ENCODE data around the gene PPM1N. TPM values are rescaled to one million over a fixed set of nuclear protein-coding genes. Genes with fewer than 3 reads are reported as not detected.

PPM1N gene
- total RNA-seq, 1 donor from 2014 or later = 1.8 TPM

- no peaks in the 10 kb centered on the region for H3K27me3 ChIP-seq (ENCODE audit: low read depth)
- TF ChIP-seq, protein P1, sequence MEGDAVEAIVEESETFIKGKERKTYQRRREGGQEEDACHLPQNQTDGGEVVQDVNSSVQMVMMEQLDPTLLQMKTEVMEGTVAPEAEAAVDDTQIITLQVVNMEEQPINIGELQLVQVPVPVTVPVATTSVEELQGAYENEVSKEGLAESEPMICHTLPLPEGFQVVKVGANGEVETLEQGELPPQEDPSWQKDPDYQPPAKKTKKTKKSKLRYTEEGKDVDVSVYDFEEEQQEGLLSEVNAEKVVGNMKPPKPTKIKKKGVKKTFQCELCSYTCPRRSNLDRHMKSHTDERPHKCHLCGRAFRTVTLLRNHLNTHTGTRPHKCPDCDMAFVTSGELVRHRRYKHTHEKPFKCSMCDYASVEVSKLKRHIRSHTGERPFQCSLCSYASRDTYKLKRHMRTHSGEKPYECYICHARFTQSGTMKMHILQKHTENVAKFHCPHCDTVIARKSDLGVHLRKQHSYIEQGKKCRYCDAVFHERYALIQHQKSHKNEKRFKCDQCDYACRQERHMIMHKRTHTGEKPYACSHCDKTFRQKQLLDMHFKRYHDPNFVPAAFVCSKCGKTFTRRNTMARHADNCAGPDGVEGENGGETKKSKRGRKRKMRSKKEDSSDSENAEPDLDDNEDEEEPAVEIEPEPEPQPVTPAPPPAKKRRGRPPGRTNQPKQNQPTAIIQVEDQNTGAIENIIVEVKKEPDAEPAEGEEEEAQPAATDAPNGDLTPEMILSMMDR (IDR thresholded peaks at IDR 0.05) = no peak
- ATAC-seq = no peak
- peaks cover 6% of the 10 kb centered on the region for H3K36me3 ChIP-seq
- intact Hi-C loops (cut with DNase I) = no loop called here
- no peak for DNase-seq
- H3K4me3 ChIP-seq = no peak overlapping the region
- H3K27ac ChIP-seq = no peak overlapping the region
- no peaks in the 10 kb centered on the region for H3K9me3 ChIP-seq
- peaks cover 48% of the 10 kb centered on the region for H3K4me1 ChIP-seq
These were observed 12.8 kb downstream of the PPM1N start for GRCh38 chr19:45511074-45511473.

DNA sequence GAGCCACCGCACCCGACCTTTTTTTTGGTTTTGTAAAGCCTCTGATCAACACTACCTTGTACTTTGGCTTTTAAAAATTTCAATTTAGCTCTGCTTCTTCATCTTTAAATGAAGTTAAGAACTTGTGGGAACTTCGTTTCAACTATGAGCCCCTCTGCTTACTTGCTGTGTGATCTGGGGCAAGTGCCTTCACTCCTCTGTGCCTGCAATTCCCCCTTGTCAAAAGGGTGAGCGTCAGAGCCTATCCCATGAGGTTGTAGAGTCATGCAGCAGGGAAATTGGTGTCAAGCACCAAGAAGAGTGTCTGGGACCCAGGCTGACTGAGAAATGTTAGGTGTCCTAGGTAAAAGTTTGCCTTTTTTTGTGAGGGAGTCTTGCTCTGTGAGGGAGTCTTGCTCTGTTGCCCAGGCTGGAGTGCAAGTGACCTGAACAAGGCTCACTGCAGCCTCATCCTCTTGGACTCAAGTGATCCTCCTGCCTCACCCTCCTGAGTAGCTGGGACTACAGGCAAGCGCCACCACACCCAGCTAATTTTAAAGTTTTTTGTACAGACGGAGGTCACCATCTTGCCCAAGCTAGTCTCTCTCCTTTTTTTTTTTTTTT, 14.7 kb downstream of the PPM1N start:
- peaks cover 18% of the 10 kb centered on the region for H3K36me3 ChIP-seq
- intact Hi-C loops (cut with DNase I) = no loop called here
- no peaks in the 10 kb centered on the region for H3K27me3 ChIP-seq (ENCODE audit: low read depth)
- H3K4me1 ChIP-seq = peaks cover 49% of the 10 kb centered on the region
- H3K4me3 ChIP-seq = no peak overlapping the region
- TF ChIP-seq, protein P1 (IDR thresholded peaks at IDR 0.05) = no peak
- ATAC-seq (no peak), DNase-seq (no peak)
- no peaks in the 10 kb centered on the region for H3K9me3 ChIP-seq
- no peak overlapping the region for H3K27ac ChIP-seq

GRCh38 chr19:45514376-45515051, 16.3 kb downstream of the PPM1N start:
- TF ChIP-seq, protein P1 (IDR thresholded peaks at IDR 0.05) = no peak
- Histone ChIP-seq H3K36me3 (peaks cover 34% of the 10 kb centered on the region), H3K9me3 (no peaks in the 10 kb centered on the region), H3K27ac (peak overlapping the region; percentile 82), H3K4me1 (peaks cover 45% of the 10 kb centered on the region), H3K4me3 (peak overlapping the region; percentile 37), H3K27me3 (ENCODE audit: low read depth) (no peaks in the 10 kb centered on the region)
- intact Hi-C loops (cut with DNase I) = no loop called here
- peak; percentile 71 to 77 for ATAC-seq
- DNase-seq = peak; percentile 63

GRCh38 chr19:45515081-45515624, 16.9 kb downstream of the PPM1N start:
- Histone ChIP-seq H3K9me3 (no peaks in the 10 kb centered on the region), H3K4me3 (peak overlapping the region; percentile 37), H3K4me1 (peaks cover 38% of the 10 kb centered on the region), H3K27ac (peak overlapping the region; percentile 82), H3K36me3 (peaks cover 36% of the 10 kb centered on the region), H3K27me3 (ENCODE audit: low read depth) (no peaks in the 10 kb centered on the region)
- TF ChIP-seq, protein P1 (IDR thresholded peaks at IDR 0.05) = no peak
- peak; percentile 78 for DNase-seq
- intact Hi-C loops (cut with DNase I) = no loop called here
- ATAC-seq = peak; percentile 71 to 85

DNA sequence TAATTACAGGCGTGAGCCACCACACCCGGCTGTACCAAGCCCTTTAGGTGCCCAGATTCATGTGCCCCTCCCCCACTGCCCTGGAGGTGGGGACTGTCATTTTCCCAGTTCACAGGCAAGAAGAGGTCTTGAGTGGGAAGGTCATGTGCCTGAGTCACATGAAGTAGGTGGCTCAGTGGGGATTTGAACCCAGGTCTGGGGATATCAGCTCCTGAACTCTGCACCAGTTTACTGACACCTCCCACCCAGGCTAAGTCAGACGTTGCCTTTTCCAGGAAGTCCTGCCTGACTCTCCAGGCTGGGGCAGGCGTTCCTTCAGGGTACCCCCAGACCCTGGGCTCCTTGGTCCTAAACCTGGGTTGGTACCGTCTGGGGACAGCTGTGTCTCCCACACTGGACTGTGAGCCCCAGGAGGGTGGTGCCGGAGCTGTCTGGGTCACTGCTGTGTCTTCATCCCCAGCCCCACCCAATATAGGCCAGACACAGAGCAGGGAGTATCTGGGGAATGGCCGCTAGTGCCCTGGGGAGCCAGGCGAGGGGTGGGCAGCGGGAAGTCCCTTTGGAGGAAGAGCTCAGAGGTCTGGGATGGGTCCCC, 17.7 kb downstream of the PPM1N start:
- ATAC-seq = peak; percentile 48 to 64
- H3K4me3 ChIP-seq = peak overlapping the region; percentile 27
- peak overlapping the region; percentile 82 for H3K27ac ChIP-seq
- TF ChIP-seq, protein P1 (IDR thresholded peaks at IDR 0.05) = no peak
- peak; percentile 56 for DNase-seq
- H3K36me3 ChIP-seq = peaks cover 40% of the 10 kb centered on the region
- H3K27me3 ChIP-seq (ENCODE audit: low read depth) = no peaks in the 10 kb centered on the region
- no peaks in the 10 kb centered on the region for H3K9me3 ChIP-seq
- intact Hi-C loops (cut with DNase I) = no loop called here
- H3K4me1 ChIP-seq = peaks cover 44% of the 10 kb centered on the region
